ENCODE data around the gene CABP5.
"Not testable (repeated sequence)": the region's sequence is repeated elsewhere in the genome, so short reads cannot be mapped to it uniquely, and the experiment has no call there.

CABP5 gene

GRCh38 chr19:48043675-48044258 is at the start of gene CABP5:
Gene CABP5 (minus strand): TSS chr19:48044079. CDS start chr19:48043922, 157 bp downstream.
- in situ Hi-C loops (cut with MboI; ENCODE audit: low sequenced_read_pairs), result no loop called here

- in situ Hi-C loops (cut with MboI; ENCODE audit: low sequenced_read_pairs), result not testable (repeated sequence)
These were observed 47.3 kb upstream of the CABP5 start for GRCh38 chr19:48091111-48091718.

- in situ Hi-C loops (cut with MboI; ENCODE audit: low sequenced_read_pairs), result no loop called here
These were observed 46.5 kb upstream of the CABP5 start for GRCh38 chr19:48090281-48090802.

- in situ Hi-C loops (cut with MboI; ENCODE audit: low sequenced_read_pairs), result not testable (repeated sequence)
These were observed 45.1 kb upstream of the CABP5 start for GRCh38 chr19:48088991-48089390.

GRCh38 chr19:48085904-48086864 is 42.3 kb upstream of the CABP5 start:
- in situ Hi-C loops (cut with MboI; ENCODE audit: low sequenced_read_pairs), result no loop called here

GRCh38 chr19:48085076-48085475 is 41.2 kb upstream of the CABP5 start:
- in situ Hi-C loops (cut with MboI; ENCODE audit: low sequenced_read_pairs), result no loop called here

- in situ Hi-C loops (cut with MboI; ENCODE audit: low sequenced_read_pairs), result no loop called here
These were observed 37.2 kb upstream of the CABP5 start for GRCh38 chr19:48081106-48081505.

GRCh38 chr19:48070177-48070769 is 26.4 kb upstream of the CABP5 start:
- in situ Hi-C loops (cut with MboI; ENCODE audit: low sequenced_read_pairs), result not testable (repeated sequence)

GRCh38 chr19:48069435-48069834 is 25.6 kb upstream of the CABP5 start:
- in situ Hi-C loops (cut with MboI; ENCODE audit: low sequenced_read_pairs), result no loop called here

GRCh38 chr19:48064509-48064908 is 20.6 kb upstream of the CABP5 start:
- in situ Hi-C loops (cut with MboI; ENCODE audit: low sequenced_read_pairs), result no loop called here

- in situ Hi-C loops (cut with MboI; ENCODE audit: low sequenced_read_pairs), result no loop called here
These were observed 17.8 kb upstream of the CABP5 start for GRCh38 chr19:48061401-48062344.

- in situ Hi-C loops (cut with MboI; ENCODE audit: low sequenced_read_pairs), result no loop called here
These were observed 16.5 kb upstream of the CABP5 start for GRCh38 chr19:48060381-48060780.

- in situ Hi-C loops (cut with MboI; ENCODE audit: low sequenced_read_pairs), result no loop called here
These were observed 15.5 kb upstream of the CABP5 start for GRCh38 chr19:48059331-48059730.

- in situ Hi-C loops (cut with MboI; ENCODE audit: low sequenced_read_pairs), result no loop called here
These were observed 10.0 kb upstream of the CABP5 start for GRCh38 chr19:48053856-48054255.

- in situ Hi-C loops (cut with MboI; ENCODE audit: low sequenced_read_pairs), result no loop called here
These were observed 9.2 kb upstream of the CABP5 start for GRCh38 chr19:48053076-48053475.

- in situ Hi-C loops (cut with MboI; ENCODE audit: low sequenced_read_pairs), result no loop called here
These were observed 7.6 kb upstream of the CABP5 start for GRCh38 chr19:48051335-48052033.

- in situ Hi-C loops (cut with MboI; ENCODE audit: low sequenced_read_pairs), result no loop called here
These were observed 682 bp upstream of the CABP5 start for GRCh38 chr19:48044561-48044960.

GRCh38 chr19:48041877-48042580 is 1.9 kb downstream of the CABP5 start:
- in situ Hi-C loops (cut with MboI; ENCODE audit: low sequenced_read_pairs), result no loop called here

GRCh38 chr19:48036765-48037164 is 7.1 kb downstream of the CABP5 start:
- in situ Hi-C loops (cut with MboI; ENCODE audit: low sequenced_read_pairs), result no loop called here
